NCI-H187 treated with DMSO at 0.1 percent for 48 hours (cell line): ENCODE measurements around the gene DDX18.

Source experiments
- DNase-seq: peaks from one replicate; lab custom pipeline; 2025; lab: John Stamatoyannopoulos, UW

Gene DDX18

DNA sequence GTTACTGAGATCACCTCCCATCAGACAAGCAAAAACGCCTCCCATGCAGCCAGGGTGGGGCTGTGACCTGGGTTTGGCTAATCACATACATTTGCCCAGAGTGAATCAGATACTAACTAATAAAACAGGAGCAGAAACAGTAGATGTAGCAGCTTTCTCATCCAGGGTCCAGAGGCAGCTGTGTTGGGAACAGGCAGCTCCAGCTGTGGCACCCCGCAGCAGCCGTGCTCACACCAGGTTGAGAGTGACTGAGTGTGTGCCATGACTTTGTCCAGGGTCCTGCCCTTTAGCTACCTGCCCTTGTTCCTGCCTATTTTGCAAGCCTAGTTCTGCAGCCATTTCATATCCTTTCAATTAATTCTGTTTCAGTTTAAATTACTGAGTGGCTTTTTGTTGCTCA lies 20.5 kb downstream of the DDX18 start:
- no peak for DNase-seq

DNA sequence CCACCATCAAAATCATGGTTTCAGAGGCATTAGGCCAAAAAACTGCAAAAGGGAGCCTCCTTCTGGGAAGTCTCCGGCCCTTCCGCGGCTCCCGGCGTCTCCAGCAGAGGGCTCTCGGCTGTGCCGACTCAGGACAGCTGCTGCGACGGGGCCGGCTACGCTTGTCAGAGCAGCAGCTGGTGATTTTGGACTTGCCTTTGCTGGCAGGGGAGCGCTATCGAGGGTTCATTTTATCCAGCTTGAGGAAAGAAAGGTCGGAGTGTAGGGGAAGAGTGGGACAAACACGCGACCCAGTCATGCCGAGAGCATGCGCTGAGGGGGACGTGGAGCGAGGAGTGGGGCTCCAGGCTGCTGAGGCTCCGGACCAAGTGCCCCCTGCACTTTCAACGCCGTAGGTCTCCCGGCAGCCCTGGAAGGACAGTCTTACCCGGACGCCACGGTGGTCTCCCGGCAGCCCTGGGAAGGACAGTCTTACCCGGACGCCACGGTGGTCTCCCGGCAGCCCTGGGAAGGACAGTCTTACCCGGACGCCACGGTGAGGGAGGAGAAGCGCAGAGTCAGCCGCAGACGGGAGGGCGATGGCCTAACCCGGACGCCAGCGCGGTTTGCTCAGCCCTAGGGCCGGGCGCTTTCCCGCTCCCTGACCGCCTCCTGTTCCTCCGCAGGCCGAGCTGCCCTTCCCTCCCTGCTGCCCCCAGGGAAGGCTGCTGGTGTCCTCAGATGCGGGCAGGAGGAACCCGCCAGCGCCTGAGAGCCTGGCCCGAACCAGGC lies 21.7 kb downstream of the DDX18 start:
- no peak for DNase-seq

DNA sequence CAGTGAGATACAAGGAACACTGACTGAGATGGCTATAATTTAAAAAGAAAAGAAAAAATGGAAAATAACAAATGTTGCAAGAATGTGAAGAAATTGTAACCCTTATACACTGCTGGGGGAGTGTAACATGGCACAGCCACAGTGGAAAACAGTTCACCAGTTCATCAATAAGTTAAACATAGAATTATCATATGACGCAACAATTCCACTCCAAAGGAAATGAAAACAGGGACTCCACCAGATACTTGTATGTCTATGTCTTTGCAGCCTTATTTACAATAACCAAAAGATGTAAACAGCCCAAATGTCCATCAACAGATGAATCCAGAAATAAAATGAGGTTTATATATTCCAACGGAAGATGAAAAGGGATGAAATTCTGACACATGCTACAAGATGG lies 30.8 kb downstream of the DDX18 start:
- DNase-seq: no peak

DNA sequence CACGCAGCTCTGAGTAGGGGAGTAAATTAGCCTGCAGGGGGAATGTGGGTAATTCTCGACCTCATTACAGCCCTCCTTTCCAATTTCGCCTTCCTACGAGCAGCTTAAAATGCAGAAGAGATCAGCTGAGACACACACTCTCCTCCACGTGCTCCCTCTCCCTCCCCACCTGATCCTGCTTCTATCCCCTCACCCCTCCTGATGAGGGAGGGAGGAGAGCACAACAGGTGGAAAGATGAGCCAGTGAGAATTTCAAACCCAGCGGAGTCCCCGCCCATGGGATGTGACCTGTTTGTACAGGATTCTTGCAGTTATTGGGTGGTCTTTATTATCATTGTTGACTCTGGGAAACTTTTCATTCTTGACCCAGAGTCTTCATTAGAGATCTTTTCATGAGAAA lies 35.5 kb downstream of the DDX18 start:
- DNase-seq: no peak

DNA sequence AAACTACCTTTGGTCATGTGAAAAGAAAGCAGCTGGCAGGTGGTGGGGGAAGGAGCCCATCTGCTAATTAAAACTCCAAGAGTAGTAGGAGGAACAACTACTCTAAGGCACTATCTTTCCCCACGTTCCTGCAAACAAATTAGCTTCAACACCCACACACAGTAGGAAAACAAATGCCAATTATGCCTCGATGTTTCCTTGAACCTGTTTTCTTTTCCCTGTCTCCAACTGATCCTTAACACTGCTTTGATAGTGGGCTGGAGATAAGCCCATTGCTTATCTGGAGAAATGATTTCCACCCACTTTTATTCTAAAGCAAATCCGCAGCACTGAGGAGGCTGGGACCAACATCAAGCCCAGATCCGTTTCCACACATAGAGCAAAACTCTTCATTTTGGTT lies 36.0 kb downstream of the DDX18 start:
- DNase-seq: no peak

DNA sequence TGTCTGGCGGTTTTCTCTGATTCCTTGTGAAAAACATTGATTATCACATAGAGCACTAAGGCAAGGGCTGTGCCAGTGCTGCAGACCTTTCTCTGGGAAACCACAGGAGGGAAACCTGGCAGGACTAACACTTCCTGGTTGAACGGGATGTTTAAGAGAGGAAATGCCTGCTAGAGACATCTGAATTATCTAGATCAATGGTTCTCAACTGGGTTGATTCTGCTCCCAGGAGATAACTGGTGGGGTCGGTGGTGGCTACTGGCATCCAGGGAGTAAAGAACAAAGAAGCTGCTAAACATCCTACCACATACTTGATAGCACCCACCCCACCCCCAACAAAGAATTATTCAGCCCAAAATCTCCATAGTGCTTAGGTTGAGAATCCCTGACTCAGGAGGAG lies 37.5 kb downstream of the DDX18 start:
- no peak for DNase-seq

DNA sequence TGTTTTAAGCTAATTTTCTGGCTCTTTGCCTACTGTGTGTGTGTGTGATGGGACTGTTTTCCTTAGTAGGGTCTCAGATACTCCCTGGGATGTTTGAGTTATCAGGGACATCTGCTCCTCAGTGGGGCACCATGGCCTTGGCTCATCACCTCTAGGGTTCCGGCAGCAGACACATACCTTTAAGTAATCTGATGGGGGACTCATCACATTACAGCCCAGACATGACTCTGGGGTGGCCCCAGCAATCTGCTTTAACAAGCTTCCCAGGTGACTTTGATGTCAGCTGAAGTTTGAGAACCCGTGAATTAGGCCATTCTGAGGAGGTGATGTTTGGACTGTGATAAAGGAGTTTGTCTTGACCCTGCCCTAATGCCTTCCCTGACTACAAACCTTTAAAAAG lies 38.8 kb downstream of the DDX18 start:
- no peak for DNase-seq

DNA sequence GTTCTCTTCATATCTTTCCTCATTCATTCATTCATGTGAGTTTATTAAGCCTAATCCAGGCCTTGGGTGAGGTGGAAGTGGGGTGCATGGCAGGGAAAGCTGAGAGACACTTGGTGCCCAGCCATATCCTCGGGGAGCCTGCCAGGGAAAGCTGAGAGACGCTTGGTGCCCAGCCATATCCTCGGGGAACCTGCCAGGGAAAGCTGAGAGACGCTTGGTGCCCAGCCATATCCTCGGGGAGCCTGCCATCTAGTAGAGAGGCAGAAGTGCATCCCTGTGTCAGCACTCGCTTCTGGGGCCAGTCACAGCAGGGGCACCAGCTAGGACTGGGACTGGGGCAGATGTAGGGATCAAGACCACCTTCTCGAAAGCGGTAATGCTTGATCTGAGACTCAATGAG lies 39.4 kb downstream of the DDX18 start:
- DNase-seq: no peak

DNA sequence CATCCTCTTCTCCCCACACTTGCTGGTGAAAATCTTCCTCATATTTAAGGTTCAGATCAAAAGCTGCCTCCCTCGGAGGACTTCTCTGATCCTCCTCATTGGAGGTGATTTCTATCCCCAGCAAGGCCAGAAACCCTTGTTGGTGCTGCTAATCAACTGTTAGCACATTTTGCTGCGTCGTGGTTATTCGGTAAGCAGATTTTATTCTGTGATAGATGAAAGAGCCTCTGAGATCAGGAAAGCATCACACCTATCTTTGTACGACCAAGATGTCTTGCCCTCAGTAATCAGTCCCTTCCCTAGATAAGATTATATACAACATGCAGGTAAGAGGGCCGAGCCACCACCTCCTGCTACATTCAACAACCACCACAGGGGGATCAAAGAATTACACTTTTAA lies 40.1 kb downstream of the DDX18 start:
- no peak for DNase-seq

DNA sequence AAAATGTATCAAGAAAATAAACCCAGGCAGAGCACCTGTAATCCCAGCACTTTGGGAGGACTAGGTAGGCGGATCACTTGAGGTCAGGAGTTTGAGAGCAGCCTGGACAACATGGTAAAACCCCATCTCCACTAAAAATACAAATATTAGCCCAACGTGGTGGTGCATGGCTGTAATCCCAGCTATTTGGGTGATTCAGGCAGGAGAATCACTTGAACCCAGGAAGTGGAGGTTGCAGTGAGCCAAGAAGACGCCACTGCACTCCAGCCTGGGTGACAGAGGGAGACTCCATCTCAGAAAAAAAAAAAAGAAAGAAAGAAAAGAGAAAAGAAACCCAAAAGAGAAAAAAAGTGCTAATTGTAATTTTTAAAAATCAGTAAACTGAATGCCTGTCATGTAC lies 41.4 kb downstream of the DDX18 start:
- DNase-seq: no peak

DNA sequence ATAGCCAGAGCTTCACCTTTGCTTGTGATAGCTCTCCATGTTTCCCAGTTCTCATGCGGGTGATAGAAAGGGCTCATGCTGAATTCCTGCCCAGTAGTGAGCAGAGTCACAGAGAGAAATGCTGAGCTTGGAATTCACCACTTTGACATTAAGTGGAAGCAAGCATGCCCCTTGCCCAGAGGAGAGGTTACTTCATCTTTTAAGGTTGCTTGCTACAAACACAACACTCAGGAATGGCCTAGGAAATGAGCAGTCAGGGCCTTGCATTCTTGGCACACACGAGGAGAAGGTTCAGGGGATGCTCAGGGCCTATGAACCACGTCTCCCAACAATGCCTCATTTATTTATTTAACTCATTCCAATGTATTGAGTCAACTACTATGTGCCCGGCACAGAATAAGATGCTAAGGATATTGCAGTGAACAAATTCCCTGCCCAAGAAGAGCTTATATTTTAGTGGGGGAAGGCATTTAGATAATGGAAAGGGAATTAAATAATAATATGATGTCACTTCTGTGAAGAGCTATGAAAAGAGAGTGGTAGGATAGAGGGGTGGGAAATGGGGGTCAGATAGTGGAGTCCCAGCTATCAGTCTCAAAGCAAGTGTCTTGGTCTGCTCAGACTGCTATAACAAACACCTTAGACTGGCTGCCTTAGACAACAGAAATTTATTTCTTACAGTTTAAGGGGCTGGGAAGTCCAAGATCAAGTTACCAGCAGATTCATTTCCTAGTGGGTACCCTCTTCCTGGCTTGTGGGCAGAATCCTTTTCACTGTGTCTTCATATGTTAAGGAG lies 42.1 kb downstream of the DDX18 start:
- no peak for DNase-seq

DNA sequence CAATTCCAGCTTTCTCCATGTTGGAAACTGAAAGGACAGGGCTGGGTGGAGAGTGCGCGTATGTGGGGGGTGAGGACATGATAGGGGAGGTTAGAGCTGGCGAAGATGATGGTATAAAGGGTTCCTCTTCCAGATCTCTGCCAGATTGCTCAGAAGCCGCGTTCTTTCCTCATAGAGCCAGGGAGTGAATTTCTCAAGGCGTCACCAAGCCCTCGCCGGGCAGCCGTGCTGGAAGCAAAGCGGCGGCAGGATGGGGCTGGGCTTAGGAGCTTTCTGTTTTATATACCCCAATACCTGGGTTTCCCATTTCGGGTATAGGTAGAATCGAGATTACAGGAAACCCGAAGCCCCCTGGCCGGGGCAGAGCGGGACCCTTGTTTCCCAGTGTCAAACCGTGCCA lies 43.8 kb downstream of the DDX18 start:
- no peak for DNase-seq

DNA sequence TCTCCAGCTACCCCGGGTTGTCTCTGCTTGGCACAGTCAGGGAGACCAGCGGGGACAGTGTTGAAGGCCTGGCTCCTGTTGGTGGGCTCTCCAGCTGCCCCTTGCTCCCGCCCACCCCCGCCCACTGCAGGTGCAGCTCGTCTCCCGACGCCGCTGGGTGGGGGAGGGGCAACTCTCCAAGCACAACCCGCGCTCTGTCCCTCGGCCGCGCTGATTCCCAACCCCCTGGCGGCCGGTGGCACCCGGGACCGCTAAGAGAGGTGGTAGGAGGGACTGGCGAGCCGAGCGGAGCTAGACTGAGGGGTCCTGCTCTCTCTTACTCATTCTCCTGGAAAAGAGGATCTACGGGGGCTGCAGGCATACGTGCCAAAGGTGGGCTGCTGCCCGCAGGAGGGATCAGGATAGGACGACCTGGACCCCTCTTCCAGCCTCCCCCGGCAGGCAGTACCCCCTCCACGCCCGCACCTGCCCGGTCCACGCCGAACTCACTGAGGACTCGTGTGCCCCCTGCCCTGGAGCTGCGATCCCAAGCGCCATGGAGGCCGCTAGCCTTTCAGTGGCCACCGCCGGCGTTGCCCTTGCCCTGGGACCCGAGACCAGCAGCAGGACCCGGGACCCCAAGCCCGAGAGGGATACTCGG lies 44.5 kb downstream of the DDX18 start:
- DNase-seq: no peak

DNA sequence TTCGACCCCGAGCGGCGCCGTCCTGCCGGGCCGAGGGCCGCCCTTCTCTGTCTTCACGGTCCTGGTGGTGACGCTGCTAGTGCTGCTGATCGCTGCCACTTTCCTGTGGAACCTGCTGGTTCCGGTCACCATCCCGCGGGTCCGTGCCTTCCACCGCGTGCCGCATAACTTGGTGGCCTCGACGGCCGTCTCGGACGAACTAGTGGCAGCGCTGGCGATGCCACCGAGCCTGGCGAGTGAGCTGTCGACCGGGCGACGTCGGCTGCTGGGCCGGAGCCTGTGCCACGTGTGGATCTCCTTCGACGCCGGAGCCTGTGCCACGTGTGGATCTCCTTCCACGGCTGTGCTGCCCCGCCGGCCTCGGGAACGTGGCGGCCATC lies 45.0 kb downstream of the DDX18 start:
- DNase-seq: no peak

DNA sequence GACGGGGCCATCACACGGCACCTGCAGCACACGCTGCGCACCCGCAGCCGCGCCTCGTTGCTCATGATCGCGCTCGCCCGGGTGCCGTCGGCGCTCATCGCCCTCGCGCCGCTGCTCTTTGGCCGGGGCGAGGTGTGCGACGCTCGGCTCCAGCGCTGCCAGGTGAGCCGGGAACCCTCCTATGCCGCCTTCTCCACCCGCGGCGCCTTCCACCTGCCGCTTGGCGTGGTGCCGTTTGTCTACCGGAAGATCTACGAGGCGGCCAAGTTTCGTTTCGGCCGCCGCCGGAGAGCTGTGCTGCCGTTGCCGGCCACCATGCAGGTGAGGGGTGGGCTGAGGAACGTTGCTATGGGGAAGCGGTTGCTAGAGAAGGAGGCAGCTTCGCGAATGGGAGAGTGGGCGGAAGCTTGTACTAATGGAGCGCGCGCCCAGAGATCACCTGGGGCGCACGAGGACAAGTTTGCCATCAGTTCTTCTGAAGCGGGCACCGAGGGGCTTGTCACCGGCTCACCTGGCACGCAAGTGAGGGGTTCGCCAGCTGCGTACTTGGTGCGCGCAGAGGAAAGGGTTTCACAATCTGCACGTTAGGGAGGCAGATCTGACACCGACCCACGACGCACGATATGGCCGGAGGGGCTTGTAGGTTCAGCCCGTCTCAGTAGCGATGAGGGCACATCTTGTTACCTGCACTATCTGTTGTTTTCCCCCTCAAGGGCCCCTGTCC lies 45.6 kb downstream of the DDX18 start:
- no peak for DNase-seq

DNA sequence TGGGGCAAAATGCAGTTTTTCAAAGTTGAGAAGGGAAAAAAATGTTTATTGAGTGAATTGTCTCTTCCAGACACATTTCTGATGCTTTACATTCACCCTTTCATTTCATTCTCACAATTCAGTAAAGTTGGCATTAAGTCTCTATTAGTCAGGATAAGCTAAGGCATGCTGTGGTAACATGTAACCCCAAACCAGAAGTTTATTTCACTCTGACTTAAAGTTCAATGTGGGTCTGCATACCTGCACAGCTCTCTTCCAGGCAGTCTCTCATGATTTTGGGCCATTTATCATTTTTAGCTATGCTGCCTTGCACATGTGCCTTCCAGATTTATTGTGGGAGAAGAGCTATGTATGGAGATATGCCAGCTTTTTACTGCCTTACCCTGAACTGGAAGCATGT lies 48.0 kb downstream of the DDX18 start:
- DNase-seq: no peak

DNA sequence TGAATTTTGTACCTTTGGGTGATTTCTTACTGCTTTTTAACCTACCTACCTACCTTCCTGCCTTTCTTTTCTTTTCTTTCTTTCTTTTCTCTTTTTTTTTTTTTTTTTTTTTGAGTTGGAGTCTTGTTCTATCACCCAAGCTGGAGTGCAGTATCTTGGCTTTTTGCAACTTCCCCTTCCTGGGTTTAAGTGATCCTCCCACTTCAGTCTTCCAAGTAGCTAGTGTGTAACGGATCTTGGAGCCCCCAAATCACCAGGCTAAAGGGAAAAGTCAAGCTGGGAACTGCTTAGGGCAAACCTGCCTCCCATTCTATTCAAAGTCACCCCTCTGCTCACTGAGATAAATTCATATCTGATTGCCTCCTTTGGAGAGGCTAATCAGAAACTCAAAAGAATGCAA lies 61.3 kb downstream of the DDX18 start:
- no peak for DNase-seq

DNA sequence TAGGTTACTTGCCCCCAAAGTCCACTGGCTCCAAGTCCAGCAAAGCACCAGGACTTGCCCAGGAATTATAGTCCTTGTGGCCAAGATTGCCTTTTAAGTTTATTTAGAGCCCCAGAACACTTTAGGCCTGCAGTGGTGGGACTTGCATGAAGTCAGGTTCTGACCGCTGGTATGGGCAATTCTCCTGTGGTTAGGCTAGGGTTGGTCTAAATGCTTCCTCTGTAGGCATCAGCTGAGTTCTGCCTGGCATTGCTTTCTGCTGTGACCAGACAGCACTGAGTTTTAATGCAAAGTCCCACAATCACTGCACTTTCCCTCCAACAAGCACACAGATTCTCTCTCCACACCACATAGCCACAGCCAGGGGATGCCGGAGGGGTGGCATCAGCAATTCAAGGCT lies 64.5 kb downstream of the DDX18 start:
- DNase-seq: no peak
